Measurements from ENCODE around the gene NAPA. TPM values are rescaled to one million over a fixed set of nuclear protein-coding genes. Genes with fewer than 3 reads are reported as not detected.
A peak's percentile ranks its signal among the peaks of the same experiment; 100 is the strongest.

The NAPA gene
- total and polyA plus RNA-seq, 2 of the 13 experiments (the other 11 are each of a cell fraction or from before 2014, with no cell fraction given), result 32.6 to 65.9 TPM

GRCh38 chr19:47438793-47439220 lies 76.1 kb downstream of the NAPA start:
- intact Hi-C loops (cut with micrococcal nuclease; ENCODE audit: unreplicated experiment) (no loop called here), in situ Hi-C loops (cut with HindIII; ENCODE audit: extremely low pct_ligation_motif_present, low pct_unique_long_range_greater_than_20kb) (loop anchor here (5.0 kb wide), 2 partner anchors 78 to 258 kb away; partner anchors contain the start of gene NAPA)
- BruUV-seq (replicated peaks), result no TSS peak
- FAIRE-seq, result peak; percentile 18
- Histone ChIP-seq H3K79me2 (ENCODE audit: insufficient read depth, low read length) (no peaks in the 10 kb centered on the region), H3K9ac (ENCODE audit: insufficient read depth, low read depth, low read length) (no peak overlapping the region), H3K36me3 (replicated peaks in 1 of 2; ENCODE audit: control insufficient read depth in 1 of 2, insufficient read depth in 2 of 2, low read length in 2 of 2) (no peaks in the 10 kb centered on the region), H3K4me2 (ENCODE audit: low read depth, low read length) (no peak overlapping the region), H4K20me1 (ENCODE audit: insufficient read depth, low read length) (0 out of 2 replicates have a peak, but pooled peaks cover 2% of the 10 kb centered on the region), H3K9me3 (ENCODE audit: low read length) (no peaks in the 10 kb centered on the region), H2AFZ (ENCODE audit: low read length) (no peak overlapping the region), H3K27me3 (ENCODE audit: control insufficient read depth in 1 of 2, insufficient read depth in 2 of 2, low read length in 2 of 2) (peaks cover 0 to 12% of the 10 kb centered on the region in 2 experiments; a peak in 3 of 5 replicates), H3K4me1 (ENCODE audit: insufficient read depth, low read length) (no peaks in the 10 kb centered on the region), H3K27ac (ENCODE audit: extremely low read length, insufficient read depth, low read length) (no peak overlapping the region), H3K4me3 (replicated peaks in 1 of 3; ENCODE audit: insufficient read depth in 1 of 3, low read depth in 2 of 3, low read length in 3 of 3) (no peak overlapping the region)
- ChIA-PET POLR2A (interaction anchor here (0.6 to 0.9 kb wide), 2 partner anchors 45 to 77 kb away, joined by 3 read pairs; partner anchors contain the start of genes KPTN and NAPA), CTCF (ENCODE audit: low intra/inter-chr PET ratio, low total read pairs) (no interaction called here)
- WGBS (ENCODE audit: low lambda C conversion rate), result 6% methylated on average over 3 of the region's 5 CpGs
- DNase-seq (ENCODE audit: low spot score), result no peak
- ATAC-seq, result peak; percentile 39; the same call in 2 of the 3 replicates
- TF ChIP-seq HCFC1 (IDR thresholded peaks at IDR 0.05; ENCODE audit: low read depth, low read length) (peak; percentile 70), IRF2 (CRISPR knock-in tag; IDR thresholded peaks at IDR 0.05) (0 out of 2 replicates have a peak, but pooled peaks have one; percentile 32), USF2 (IDR thresholded peaks at IDR 0.05; ENCODE audit: low read depth, low read length) (no peak), USF2 (CRISPR knock-in tag; IDR thresholded peaks at IDR 0.05; ENCODE audit: borderline replicate concordance) (no peak), HOXA3 (CRISPR knock-in tag; IDR thresholded peaks at IDR 0.05) (no peak), THAP11 (CRISPR knock-in tag; IDR thresholded peaks at IDR 0.05) (peak; percentile 97), ZNF331 (CRISPR knock-in tag; IDR thresholded peaks at IDR 0.05) (no peak), ELF1 (CRISPR knock-in tag; IDR thresholded peaks at IDR 0.05) (peak; percentile 42; the same call in 1 of the 2 replicates), MZF1 (CRISPR knock-in tag; IDR thresholded peaks at IDR 0.05; ENCODE audit: borderline replicate concordance) (no peak), GABPB1 (CRISPR knock-in tag; IDR thresholded peaks at IDR 0.05) (peak; percentile 37; the same call in 1 of the 2 replicates)
- TF ChIP-seq, protein P1, sequence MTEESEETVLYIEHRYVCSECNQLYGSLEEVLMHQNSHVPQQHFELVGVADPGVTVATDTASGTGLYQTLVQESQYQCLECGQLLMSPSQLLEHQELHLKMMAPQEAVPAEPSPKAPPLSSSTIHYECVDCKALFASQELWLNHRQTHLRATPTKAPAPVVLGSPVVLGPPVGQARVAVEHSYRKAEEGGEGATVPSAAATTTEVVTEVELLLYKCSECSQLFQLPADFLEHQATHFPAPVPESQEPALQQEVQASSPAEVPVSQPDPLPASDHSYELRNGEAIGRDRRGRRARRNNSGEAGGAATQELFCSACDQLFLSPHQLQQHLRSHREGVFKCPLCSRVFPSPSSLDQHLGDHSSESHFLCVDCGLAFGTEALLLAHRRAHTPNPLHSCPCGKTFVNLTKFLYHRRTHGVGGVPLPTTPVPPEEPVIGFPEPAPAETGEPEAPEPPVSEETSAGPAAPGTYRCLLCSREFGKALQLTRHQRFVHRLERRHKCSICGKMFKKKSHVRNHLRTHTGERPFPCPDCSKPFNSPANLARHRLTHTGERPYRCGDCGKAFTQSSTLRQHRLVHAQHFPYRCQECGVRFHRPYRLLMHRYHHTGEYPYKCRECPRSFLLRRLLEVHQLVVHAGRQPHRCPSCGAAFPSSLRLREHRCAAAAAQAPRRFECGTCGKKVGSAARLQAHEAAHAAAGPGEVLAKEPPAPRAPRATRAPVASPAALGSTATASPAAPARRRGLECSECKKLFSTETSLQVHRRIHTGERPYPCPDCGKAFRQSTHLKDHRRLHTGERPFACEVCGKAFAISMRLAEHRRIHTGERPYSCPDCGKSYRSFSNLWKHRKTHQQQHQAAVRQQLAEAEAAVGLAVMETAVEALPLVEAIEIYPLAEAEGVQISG (CRISPR knock-in tag; IDR thresholded peaks at IDR 0.05), result 0 out of 2 replicates have a peak, but pooled peaks have one; percentile 22
- TF ChIP-seq, protein P2, sequence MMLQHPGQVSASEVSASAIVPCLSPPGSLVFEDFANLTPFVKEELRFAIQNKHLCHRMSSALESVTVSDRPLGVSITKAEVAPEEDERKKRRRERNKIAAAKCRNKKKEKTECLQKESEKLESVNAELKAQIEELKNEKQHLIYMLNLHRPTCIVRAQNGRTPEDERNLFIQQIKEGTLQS (CRISPR knock-in tag; IDR thresholded peaks at IDR 0.05), result no peak
- TF ChIP-seq, protein P3, sequence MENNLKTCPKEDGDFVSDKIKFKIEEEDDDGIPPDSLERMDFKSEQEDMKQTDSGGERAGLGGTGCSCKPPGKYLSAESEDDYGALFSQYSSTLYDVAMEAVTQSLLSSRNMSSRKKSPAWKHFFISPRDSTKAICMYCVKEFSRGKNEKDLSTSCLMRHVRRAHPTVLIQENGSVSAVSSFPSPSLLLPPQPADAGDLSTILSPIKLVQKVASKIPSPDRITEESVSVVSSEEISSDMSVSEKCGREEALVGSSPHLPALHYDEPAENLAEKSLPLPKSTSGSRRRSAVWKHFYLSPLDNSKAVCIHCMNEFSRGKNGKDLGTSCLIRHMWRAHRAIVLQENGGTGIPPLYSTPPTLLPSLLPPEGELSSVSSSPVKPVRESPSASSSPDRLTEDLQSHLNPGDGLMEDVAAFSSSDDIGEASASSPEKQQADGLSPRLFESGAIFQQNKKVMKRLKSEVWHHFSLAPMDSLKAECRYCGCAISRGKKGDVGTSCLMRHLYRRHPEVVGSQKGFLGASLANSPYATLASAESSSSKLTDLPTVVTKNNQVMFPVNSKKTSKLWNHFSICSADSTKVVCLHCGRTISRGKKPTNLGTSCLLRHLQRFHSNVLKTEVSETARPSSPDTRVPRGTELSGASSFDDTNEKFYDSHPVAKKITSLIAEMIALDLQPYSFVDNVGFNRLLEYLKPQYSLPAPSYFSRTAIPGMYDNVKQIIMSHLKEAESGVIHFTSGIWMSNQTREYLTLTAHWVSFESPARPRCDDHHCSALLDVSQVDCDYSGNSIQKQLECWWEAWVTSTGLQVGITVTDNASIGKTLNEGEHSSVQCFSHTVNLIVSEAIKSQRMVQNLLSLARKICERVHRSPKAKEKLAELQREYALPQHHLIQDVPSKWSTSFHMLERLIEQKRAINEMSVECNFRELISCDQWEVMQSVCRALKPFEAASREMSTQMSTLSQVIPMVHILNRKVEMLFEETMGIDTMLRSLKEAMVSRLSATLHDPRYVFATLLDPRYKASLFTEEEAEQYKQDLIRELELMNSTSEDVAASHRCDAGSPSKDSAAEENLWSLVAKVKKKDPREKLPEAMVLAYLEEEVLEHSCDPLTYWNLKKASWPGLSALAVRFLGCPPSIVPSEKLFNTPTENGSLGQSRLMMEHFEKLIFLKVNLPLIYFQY (CRISPR knock-in tag; IDR thresholded peaks at IDR 0.05; ENCODE audit: borderline replicate concordance), result no peak
- TF ChIP-seq, protein P4, sequence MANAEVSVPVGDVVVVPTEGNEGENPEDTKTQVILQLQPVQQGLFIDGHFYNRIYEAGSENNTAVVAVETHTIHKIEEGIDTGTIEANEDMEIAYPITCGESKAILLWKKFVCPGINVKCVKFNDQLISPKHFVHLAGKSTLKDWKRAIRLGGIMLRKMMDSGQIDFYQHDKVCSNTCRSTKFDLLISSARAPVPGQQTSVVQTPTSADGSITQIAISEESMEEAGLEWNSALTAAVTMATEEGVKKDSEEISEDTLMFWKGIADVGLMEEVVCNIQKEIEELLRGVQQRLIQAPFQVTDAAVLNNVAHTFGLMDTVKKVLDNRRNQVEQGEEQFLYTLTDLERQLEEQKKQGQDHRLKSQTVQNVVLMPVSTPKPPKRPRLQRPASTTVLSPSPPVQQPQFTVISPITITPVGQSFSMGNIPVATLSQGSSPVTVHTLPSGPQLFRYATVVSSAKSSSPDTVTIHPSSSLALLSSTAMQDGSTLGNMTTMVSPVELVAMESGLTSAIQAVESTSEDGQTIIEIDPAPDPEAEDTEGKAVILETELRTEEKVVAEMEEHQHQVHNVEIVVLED (CRISPR knock-in tag; IDR thresholded peaks at IDR 0.05; ENCODE audit: borderline replicate concordance), result no peak
